CD14-positive monocyte (primary cell): ENCODE measurements around the gene GALNS. TPM values are rescaled to one million over a fixed set of nuclear protein-coding genes. Genes with fewer than 3 reads are reported as not detected.

Experiments
- DNase-seq, 3 donors: peaks; one replicate each; pipeline ENCODE4 v3.0.0-alpha.2; 2011 to 2022
- H2AFZ ChIP-seq: 2 replicates; pipeline ENCODE4 v1.6.0; 2012; ENCODE audit warnings: mild to moderate bottlenecking, low read depth, low read length, inconsistent platforms; ENCODE audit not compliant: insufficient read depth, poor library complexity, severe bottlenecking
- H3K27ac ChIP-seq, 2 donors: 1 replicate in 1 of 2; 2 replicates in 1 of 2; pipeline ENCODE4 v1.5.1; 2012 to 2013; ENCODE audit warnings: low read length in 2 of 2, control low read depth in 1 of 2, inconsistent platforms in 1 of 2, low read depth in 1 of 2, mild to moderate bottlenecking in 1 of 2
- H3K27me3 ChIP-seq, 2 donors: one replicate each; pipeline versions ENCODE4 v1.6.0 to v1.6.1; 2011 to 2013; ENCODE audit warnings: low read length in 2 of 2; ENCODE audit not compliant: control insufficient read depth in 2 of 2, insufficient read depth in 2 of 2
- H3K36me3 ChIP-seq, 2 donors: replicated peaks in 1 of 2; 1 replicate in 1 of 2; 2 replicates in 1 of 2; pipeline versions ENCODE4 v1.5.1 to v1.6.1; 2012 to 2013; ENCODE audit warnings: low read length in 2 of 2, control low read depth in 1 of 2, inconsistent platforms in 1 of 2, mild to moderate bottlenecking in 1 of 2; ENCODE audit not compliant: insufficient read depth in 2 of 2, control insufficient read depth in 1 of 2
- H3K4me1 ChIP-seq, 2 donors: 1 replicate in 1 of 2; 2 replicates in 1 of 2; pipeline versions ENCODE4 v1.5.1 to v1.6.1; 2012 to 2013; ENCODE audit warnings: low read length in 2 of 2, control low read depth in 1 of 2, inconsistent platforms in 1 of 2, mild to moderate bottlenecking in 1 of 2, moderate library complexity in 1 of 2; ENCODE audit not compliant: insufficient read depth in 2 of 2, control insufficient read depth in 1 of 2
- H3K4me2 ChIP-seq: replicated peaks from 2 replicates; pipeline ENCODE3; 2012; ENCODE audit warnings: low read length, moderate library complexity, mild to moderate bottlenecking; ENCODE audit not compliant: poor library complexity, severe bottlenecking; ENCODE audit errors: extremely low read depth
- H3K4me3 ChIP-seq, 3 experiments: fragments of 200-600 bp in 1 of 3; sonication (generic) in 1 of 3; replicated peaks in 1 of 3; 1 replicate in 2 of 3; 2 replicates in 1 of 3; pipeline ENCODE4 v1.5.1; 2011 to 2013; ENCODE audit warnings: low read length in 3 of 3, mild to moderate bottlenecking in 3 of 3, control low read depth in 2 of 3, low read depth in 2 of 3, inconsistent platforms in 1 of 3, moderate library complexity in 1 of 3
- H3K79me2 ChIP-seq: 2 replicates; pipeline ENCODE4 v1.6.0; 2012; ENCODE audit warnings: mild to moderate bottlenecking, control low read depth, inconsistent platforms, low read length, moderate library complexity; ENCODE audit not compliant: insufficient read depth
- H3K9ac ChIP-seq: 2 replicates; pipeline ENCODE4 v1.6.0; 2017; ENCODE audit warnings: low read length, mild to moderate bottlenecking; ENCODE audit not compliant: insufficient read depth, poor library complexity, severe bottlenecking
- H3K9me3 ChIP-seq, 2 donors: replicated peaks in 1 of 2; 1 replicate in 1 of 2; 2 replicates in 1 of 2; pipeline versions ENCODE4 v1.5.1 to v1.6.1; 2012 to 2013; ENCODE audit warnings: low read length in 2 of 2, control low read depth in 1 of 2; ENCODE audit not compliant: control insufficient read depth in 1 of 2, insufficient read depth in 1 of 2
- H4K20me1 ChIP-seq: 2 replicates; pipeline ENCODE4 v1.6.0; 2012; ENCODE audit warnings: mild to moderate bottlenecking, low read length, control low read depth, moderate library complexity; ENCODE audit not compliant: insufficient read depth
- H3K27ac Mint-ChIP-seq, 7 donors: one replicate each; pipeline ENCODE4 v1.8.0; 2020; ENCODE audit warnings: mild to moderate bottlenecking in 7 of 7, mixed read lengths in 7 of 7, moderate library complexity in 6 of 7, inconsistent platforms in 2 of 7
- H3K27me3 Mint-ChIP-seq, 3 donors: one replicate each; pipeline ENCODE4 v1.8.0; 2021 to 2022; ENCODE audit warnings: low read depth in 3 of 3, mild to moderate bottlenecking in 3 of 3, mixed read lengths in 3 of 3, moderate library complexity in 3 of 3, inconsistent platforms in 1 of 3
- H3K36me3 Mint-ChIP-seq, 2 donors: one replicate each; pipeline ENCODE4 v1.8.0; 2020; ENCODE audit warnings: mixed read lengths in 2 of 2, inconsistent platforms in 1 of 2, mild to moderate bottlenecking in 1 of 2
- H3K4me1 Mint-ChIP-seq: one replicate; pipeline ENCODE4 v1.8.0; 2020; ENCODE audit warnings: mild to moderate bottlenecking, mixed read lengths
- H3K4me3 Mint-ChIP-seq, 2 donors: one replicate each; pipeline ENCODE4 v1.8.0; 2020; ENCODE audit warnings: mild to moderate bottlenecking in 2 of 2, mixed read lengths in 2 of 2, moderate library complexity in 1 of 2
- H3K9me3 Mint-ChIP-seq, 7 donors: one replicate each; pipeline ENCODE4 v1.8.0; 2020 to 2022; ENCODE audit warnings: mixed read lengths in 7 of 7, mild to moderate bottlenecking in 6 of 7, moderate library complexity in 6 of 7, inconsistent platforms in 2 of 7
- CTCF ChIP-seq: fragments of 200-600 bp; IDR thresholded peaks from one replicate; pipeline ENCODE4 v1.8.0; 2022; ENCODE audit warnings: antibody characterized with exemption, mild to moderate bottlenecking
- WGBS: methylation state at CpG from one replicate; pipeline ENCODE4 v1.1.5; 2013; ENCODE audit warnings: missing lambda C conversion rate; ENCODE audit not compliant: insufficient coverage; 5-methylcytosine and 5-hydroxymethylcytosine counted together
- intact Hi-C, 2 donors: fragments of 100-400 bp; cut with micrococcal nuclease; formaldehyde crosslinking; loops; one replicate each; pipeline versions ENCODE4 v1.15.0 to v1.15.1; 2023
- polyA plus RNA-seq, 3 donors: library from polyadenylated mRNA; depleted of rRNA in 1 of 3; unstranded in 2 of 3; stranded (reverse) in 1 of 3; fragments of 300-500 nt in 2 of 3; fragments of >200 nt in 1 of 3; fragmentation: Illumina TruSeq in 2 of 3; gene quantifications; 1 replicate in 2 of 3; 2 replicates in 1 of 3; pipeline ENCODE4 v1.2.3, GENCODE V29; 2012 to 2021

GALNS gene
- polyA plus RNA-seq, 3 donors, result 20.2 to 34.4 (median 32.2) TPM

DNA sequence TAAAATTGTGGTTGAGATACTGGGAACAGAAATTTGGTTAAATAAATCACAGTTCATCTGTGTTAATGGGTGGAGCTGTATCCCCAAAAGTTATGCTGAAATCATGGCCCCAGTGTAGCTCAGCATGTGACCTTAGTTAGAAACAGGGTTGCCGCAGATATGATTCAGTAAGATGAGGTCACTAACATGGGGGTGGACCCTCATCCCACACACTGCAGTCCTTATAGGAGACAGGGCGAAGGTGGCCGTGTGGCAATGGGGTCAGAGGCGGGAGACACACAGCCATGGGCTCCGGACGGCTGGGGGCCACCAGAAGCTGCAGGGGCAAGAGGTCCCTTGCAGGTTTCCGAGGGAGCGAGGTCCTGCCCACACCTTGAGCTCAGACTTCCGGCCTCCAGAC, 10.7 kb downstream of the GALNS start:
- Histone ChIP-seq H3K9ac (no peak overlapping the region), H3K4me1 (peaks cover 6 to 9% of the 10 kb centered on the region in 2 donors), H3K4me3 (no peak overlapping the region), H3K27ac (no peak overlapping the region), H3K9me3 (no peaks in the 10 kb centered on the region), H4K20me1 (peaks cover 90% of the 10 kb centered on the region), H3K4me2 (no peak overlapping the region), H2AFZ (no peak overlapping the region), H3K36me3 (peaks cover 37 to 44% of the 10 kb centered on the region in 2 donors), H3K79me2 (peaks cover 2% of the 10 kb centered on the region), H3K27me3 (no peaks in the 10 kb centered on the region)
- intact Hi-C loops, result no loop called here
- peaks cover 0 to 3% (median 0%) of the 10 kb centered on the region in 3 donors for H3K27me3 Mint-ChIP-seq
- H3K36me3 Mint-ChIP-seq, result peaks cover 32 to 61% of the 10 kb centered on the region in 2 donors
- peaks cover 6% of the 10 kb centered on the region for H3K4me1 Mint-ChIP-seq
- DNase-seq, result no peak
- H3K27ac Mint-ChIP-seq, result no peak overlapping the region
- 98% methylated on average over 7 of the region's 9 CpGs for WGBS
- TF ChIP-seq CTCF, result no peak
- H3K9me3 Mint-ChIP-seq, result no peaks in the 10 kb centered on the region
- no peak overlapping the region for H3K4me3 Mint-ChIP-seq

- peak overlapping the region in 1 of 7 donors; percentile 3 for H3K27ac Mint-ChIP-seq
- no peaks in the 10 kb centered on the region for H3K9me3 ChIP-seq
- intact Hi-C loops, result no loop called here
- TF ChIP-seq CTCF, result no peak
- 96% methylated on average over 7 of the region's 11 CpGs for WGBS
- H3K27me3 Mint-ChIP-seq, result peaks cover 0 to 3% (median 2%) of the 10 kb centered on the region in 3 donors
- H3K4me1 Mint-ChIP-seq, result peaks cover 20% of the 10 kb centered on the region
- H3K4me3 Mint-ChIP-seq, result no peak overlapping the region
- peaks cover 2% of the 10 kb centered on the region for H3K79me2 ChIP-seq
- H3K9me3 Mint-ChIP-seq, result no peaks in the 10 kb centered on the region
- DNase-seq, result no peak
- no peak overlapping the region for H2AFZ ChIP-seq
- peaks cover 21 to 24% of the 10 kb centered on the region in 2 donors for H3K4me1 ChIP-seq
- H4K20me1 ChIP-seq, result peaks cover 90% of the 10 kb centered on the region
- H3K36me3 ChIP-seq, result peaks cover 35 to 45% of the 10 kb centered on the region in 2 donors
- no peak overlapping the region for H3K9ac ChIP-seq
- peaks cover 34 to 61% of the 10 kb centered on the region in 2 donors for H3K36me3 Mint-ChIP-seq
- no peaks in the 10 kb centered on the region for H3K27me3 ChIP-seq
- no peak overlapping the region for H3K4me2 ChIP-seq
- no peak overlapping the region for H3K4me3 ChIP-seq
- H3K27ac ChIP-seq, result no peak overlapping the region
These were observed 12.2 kb downstream of the GALNS start for GRCh38 chr16:88844419-88845036.
